ENCODE data around the gene SLC30A2.

SLC30A2 gene

DNA sequence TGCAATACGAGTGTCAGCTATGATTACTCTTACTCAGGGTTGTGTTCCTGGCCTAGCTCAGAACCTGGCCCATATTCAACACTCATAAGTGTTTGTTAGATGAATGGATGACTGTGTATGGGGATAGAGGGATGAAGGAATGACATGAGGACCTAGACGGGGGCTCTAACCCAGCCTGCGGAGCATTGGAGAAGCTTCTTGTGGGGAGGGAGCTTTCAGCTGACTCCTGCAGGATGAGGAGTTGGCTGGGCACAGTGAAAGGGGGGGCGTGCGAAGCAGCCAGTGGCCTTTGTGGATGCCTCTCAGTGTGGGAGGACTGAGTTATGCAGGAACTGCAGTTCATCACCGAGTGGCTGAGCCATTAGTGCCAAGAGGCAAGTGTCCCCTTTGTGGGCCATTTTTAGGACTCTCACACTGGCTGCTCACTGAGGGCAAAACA, 25.6 kb downstream of the SLC30A2 start:
- Histone ChIP-seq H3K36me3 (ENCODE audit: control insufficient read depth in 1 of 2, insufficient read depth in 2 of 2, low read length in 2 of 2) (no peaks in the 10 kb centered on the region), H3K9me3 (ENCODE audit: control insufficient read depth in 1 of 2, low read length in 2 of 2) (no peaks in the 10 kb centered on the region), H3K4me1 (ENCODE audit: control insufficient read depth in 1 of 2, insufficient read depth in 2 of 2, low read length in 2 of 2) (peaks cover 0 to 36% of the 10 kb centered on the region in 2 donors), H3K27ac (ENCODE audit: low read length) (no peak overlapping the region), H3K4me3 (ENCODE audit: low read depth in 1 of 2, low read length in 2 of 2) (peak overlapping the region in 1 of 2 donors; percentile 12), H3K27me3 (ENCODE audit: low read depth, low read length) (no peaks in the 10 kb centered on the region)

DNA sequence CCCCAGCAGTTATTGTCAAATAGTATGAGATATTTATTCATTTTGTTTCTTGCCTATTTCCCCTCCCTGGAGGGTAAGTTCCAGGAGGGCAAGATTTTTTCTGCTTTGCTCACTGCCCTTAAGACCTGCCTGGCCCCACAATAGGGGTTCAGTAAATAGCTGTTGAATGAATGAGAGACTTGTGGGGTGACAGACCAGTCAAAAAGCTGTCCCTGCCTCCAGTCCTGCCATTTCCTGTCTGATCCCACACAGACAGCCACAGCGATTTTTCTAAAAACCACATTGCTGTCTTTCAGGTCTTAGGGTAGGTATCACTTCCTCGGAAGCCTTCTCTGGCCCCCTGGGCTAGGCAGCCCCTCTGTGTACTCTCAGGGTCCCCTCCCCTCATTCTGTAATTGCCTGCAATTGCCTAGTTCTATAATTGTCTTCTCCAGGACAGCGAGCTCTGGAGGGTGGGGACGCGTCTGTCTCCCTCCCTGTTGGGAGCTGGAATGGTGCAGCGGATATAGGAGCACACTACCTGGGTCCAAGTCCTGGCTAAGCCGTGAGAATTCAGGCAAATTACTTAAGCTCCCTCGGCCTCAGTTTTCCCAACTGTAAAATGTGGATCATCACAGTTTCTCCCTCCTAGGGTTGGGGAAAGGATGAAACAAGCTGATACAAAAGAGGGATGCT, 26.1 kb downstream of the SLC30A2 start:
- H3K9me3 ChIP-seq (ENCODE audit: control insufficient read depth in 1 of 2, low read length in 2 of 2) = no peaks in the 10 kb centered on the region
- peak overlapping the region in 1 of 2 donors; percentile 12 for H3K4me3 ChIP-seq (ENCODE audit: low read depth in 1 of 2, low read length in 2 of 2)
- H3K36me3 ChIP-seq (ENCODE audit: control insufficient read depth in 1 of 2, insufficient read depth in 2 of 2, low read length in 2 of 2) = no peaks in the 10 kb centered on the region
- H3K27me3 ChIP-seq (ENCODE audit: low read depth, low read length) = no peaks in the 10 kb centered on the region
- H3K4me1 ChIP-seq (ENCODE audit: control insufficient read depth in 1 of 2, insufficient read depth in 2 of 2, low read length in 2 of 2) = peaks cover 0 to 36% of the 10 kb centered on the region in 2 donors
- H3K27ac ChIP-seq (ENCODE audit: low read length) = no peak overlapping the region

DNA sequence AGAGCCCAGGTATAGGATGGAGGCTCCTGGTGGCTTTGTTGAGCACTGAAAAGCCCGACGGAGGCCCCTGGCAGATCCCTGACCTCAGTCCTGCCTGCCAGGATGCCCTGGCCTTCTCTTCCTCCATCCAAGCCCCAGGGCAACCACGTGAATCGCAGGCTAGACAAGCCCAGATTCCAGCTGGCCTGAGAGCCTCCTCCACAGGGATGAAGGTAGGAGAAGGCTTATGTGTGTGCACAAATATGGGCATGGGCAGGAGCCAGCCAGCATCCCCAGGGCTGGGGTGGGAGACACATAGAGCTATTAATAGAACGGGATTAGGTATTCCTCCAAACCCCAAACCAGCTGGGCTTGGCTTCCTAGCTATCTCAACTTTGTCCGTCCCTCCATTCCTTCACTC, 28.3 kb downstream of the SLC30A2 start:
- Histone ChIP-seq H3K36me3 (ENCODE audit: control insufficient read depth in 1 of 2, insufficient read depth in 2 of 2, low read length in 2 of 2) (no peaks in the 10 kb centered on the region), H3K9me3 (ENCODE audit: control insufficient read depth in 1 of 2, low read length in 2 of 2) (no peaks in the 10 kb centered on the region), H3K4me3 (ENCODE audit: low read depth in 1 of 2, low read length in 2 of 2) (no peak overlapping the region), H3K4me1 (ENCODE audit: control insufficient read depth in 1 of 2, insufficient read depth in 2 of 2, low read length in 2 of 2) (peaks cover 0 to 36% of the 10 kb centered on the region in 2 donors), H3K27me3 (ENCODE audit: low read depth, low read length) (no peaks in the 10 kb centered on the region), H3K27ac (ENCODE audit: low read length) (no peak overlapping the region)

DNA sequence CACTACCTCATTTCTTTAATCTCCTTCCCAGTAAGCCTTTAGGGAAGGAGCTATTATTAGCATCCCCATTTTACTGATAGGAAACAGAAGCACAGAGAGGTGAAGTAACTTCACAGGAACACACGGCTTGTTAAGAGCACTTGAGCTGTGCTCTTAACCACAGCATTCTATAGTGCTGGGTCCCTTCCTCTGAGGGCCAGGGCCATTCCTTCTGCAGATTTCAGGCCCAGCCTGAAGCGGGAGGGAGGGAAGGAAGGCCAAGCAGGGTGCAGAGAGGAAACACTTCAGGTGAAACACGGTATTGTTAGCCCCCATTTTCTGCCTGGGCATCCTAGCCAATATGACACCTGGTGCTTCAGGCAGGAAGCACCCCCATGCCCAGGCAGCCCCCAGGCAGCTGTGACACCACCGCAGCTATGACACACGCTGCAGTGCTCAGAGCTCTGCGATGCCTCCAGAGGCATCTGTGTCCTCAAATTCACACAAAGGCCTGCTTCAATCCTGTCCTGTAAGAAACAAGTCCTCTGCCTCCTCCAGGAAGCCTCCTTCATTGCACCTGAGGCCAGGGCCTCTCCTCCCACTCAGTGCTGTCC, 28.9 kb downstream of the SLC30A2 start:
- no peaks in the 10 kb centered on the region for H3K27me3 ChIP-seq (ENCODE audit: low read depth, low read length)
- no peaks in the 10 kb centered on the region for H3K36me3 ChIP-seq (ENCODE audit: control insufficient read depth in 1 of 2, insufficient read depth in 2 of 2, low read length in 2 of 2)
- no peak overlapping the region for H3K27ac ChIP-seq (ENCODE audit: low read length)
- no peaks in the 10 kb centered on the region for H3K9me3 ChIP-seq (ENCODE audit: control insufficient read depth in 1 of 2, low read length in 2 of 2)
- peaks cover 0 to 32% of the 10 kb centered on the region in 2 donors for H3K4me1 ChIP-seq (ENCODE audit: control insufficient read depth in 1 of 2, insufficient read depth in 2 of 2, low read length in 2 of 2)
- H3K4me3 ChIP-seq (ENCODE audit: low read depth in 1 of 2, low read length in 2 of 2) = no peak overlapping the region

DNA sequence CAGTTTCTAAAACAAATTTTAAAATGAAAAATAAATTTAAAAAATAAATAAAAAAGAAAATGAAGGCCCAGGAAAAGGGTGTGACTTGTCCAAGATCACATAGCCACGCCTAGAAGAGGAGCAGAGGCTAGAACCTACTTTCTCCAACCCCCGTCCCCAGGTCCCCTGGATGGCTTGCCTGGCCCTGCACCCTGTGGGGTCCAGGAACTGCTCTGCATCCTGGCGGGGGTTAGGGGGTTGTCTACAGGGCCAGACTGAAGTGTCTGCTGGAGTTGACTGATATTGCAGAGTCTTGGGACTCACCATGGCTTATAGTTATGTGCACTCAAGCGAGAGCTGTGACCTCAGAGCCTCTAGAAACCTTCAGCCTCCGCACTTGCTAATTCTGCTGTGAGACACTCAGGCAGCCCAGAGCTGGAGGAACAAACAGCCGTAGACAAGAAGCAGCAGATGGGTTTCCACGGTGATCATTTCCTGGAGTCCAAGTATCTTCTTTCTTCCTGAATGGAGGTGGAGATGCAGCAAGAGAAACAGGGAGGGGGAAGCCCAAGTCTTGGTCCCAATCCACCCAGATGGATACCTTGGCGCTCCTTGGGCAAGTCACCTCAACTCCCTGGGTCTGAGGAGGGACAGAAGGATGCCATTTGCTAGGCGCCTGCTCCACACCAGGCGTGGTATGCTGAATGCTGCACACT, 29.5 kb downstream of the SLC30A2 start:
- peaks cover 0 to 26% of the 10 kb centered on the region in 2 donors for H3K4me1 ChIP-seq (ENCODE audit: control insufficient read depth in 1 of 2, insufficient read depth in 2 of 2, low read length in 2 of 2)
- no peaks in the 10 kb centered on the region for H3K27me3 ChIP-seq (ENCODE audit: low read depth, low read length)
- H3K9me3 ChIP-seq (ENCODE audit: control insufficient read depth in 1 of 2, low read length in 2 of 2) = no peaks in the 10 kb centered on the region
- no peak overlapping the region for H3K4me3 ChIP-seq (ENCODE audit: low read depth in 1 of 2, low read length in 2 of 2)
- H3K27ac ChIP-seq (ENCODE audit: low read length) = no peak overlapping the region
- no peaks in the 10 kb centered on the region for H3K36me3 ChIP-seq (ENCODE audit: control insufficient read depth in 1 of 2, insufficient read depth in 2 of 2, low read length in 2 of 2)

DNA sequence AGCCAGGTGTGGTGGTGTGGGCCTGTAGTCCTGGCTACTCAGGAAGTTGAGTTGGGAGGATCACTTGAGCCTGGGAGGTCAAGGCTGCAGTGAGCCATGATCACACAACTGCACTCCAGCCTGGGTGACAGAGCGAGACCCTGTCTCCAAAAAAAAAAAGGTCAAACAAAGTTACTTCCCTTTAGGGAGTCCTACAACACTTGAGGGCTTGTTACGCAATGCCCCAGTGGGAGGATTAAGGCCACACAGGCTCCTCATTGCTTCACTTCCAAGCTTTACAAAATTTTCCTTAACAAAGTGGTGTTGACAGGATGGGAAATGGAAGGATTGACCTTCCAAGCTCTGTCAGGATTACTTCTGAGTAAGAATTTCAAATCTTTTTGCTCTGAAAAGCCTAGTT, 30.6 kb downstream of the SLC30A2 start:
- Histone ChIP-seq H3K27ac (ENCODE audit: low read length) (no peak overlapping the region), H3K27me3 (ENCODE audit: low read depth, low read length) (no peaks in the 10 kb centered on the region), H3K9me3 (ENCODE audit: control insufficient read depth in 1 of 2, low read length in 2 of 2) (no peaks in the 10 kb centered on the region), H3K36me3 (ENCODE audit: control insufficient read depth in 1 of 2, insufficient read depth in 2 of 2, low read length in 2 of 2) (no peaks in the 10 kb centered on the region), H3K4me1 (ENCODE audit: control insufficient read depth in 1 of 2, insufficient read depth in 2 of 2, low read length in 2 of 2) (peaks cover 0 to 16% of the 10 kb centered on the region in 2 donors), H3K4me3 (ENCODE audit: low read depth in 1 of 2, low read length in 2 of 2) (no peak overlapping the region)

DNA sequence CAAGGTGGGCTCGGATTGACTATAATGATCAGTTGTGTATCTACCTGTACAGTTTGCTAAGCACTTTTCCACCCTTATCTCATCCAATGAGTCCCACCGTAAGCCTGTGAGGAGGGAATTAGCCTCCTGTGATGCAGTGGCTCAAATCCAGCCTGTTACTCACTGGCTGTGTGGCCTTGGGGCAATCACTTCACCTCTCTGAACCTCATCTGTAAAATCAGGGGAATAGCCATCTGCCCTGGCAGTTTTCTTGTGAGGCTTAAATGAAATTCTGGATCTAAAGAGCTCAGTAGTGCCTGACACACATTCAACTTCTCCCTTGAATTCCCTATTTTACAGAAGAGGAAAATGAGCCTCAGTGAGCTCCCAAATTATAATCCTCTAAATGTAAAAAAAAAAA, 31.7 kb downstream of the SLC30A2 start:
- Histone ChIP-seq H3K36me3 (ENCODE audit: control insufficient read depth in 1 of 2, insufficient read depth in 2 of 2, low read length in 2 of 2) (no peaks in the 10 kb centered on the region), H3K27ac (ENCODE audit: low read length) (no peak overlapping the region), H3K4me1 (ENCODE audit: control insufficient read depth in 1 of 2, insufficient read depth in 2 of 2, low read length in 2 of 2) (peaks cover 0 to 9% of the 10 kb centered on the region in 2 donors), H3K4me3 (ENCODE audit: low read depth in 1 of 2, low read length in 2 of 2) (no peak overlapping the region), H3K27me3 (ENCODE audit: low read depth, low read length) (no peaks in the 10 kb centered on the region), H3K9me3 (ENCODE audit: control insufficient read depth in 1 of 2, low read length in 2 of 2) (no peaks in the 10 kb centered on the region)

DNA sequence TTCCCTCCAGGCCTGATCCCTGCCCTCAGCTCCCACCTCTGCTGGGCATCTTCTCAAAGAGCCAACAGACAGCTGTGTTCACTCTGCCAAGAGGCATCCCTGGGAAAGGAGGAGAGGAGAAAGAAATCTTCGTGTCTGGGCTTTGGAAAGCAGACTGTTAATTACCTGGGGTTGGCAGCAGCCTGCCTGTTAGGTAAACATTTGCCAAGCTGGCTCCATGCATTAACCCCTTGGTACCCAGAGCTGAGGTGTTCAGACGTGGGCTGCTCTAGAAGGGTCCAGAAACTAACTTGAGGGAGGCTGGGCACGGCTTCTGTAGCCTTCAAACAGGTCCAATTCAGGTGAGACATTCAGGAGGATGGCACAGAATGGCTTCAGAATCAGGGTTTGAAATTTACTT, 33.1 kb downstream of the SLC30A2 start:
- Histone ChIP-seq H3K4me3 (ENCODE audit: low read depth in 1 of 2, low read length in 2 of 2) (no peak overlapping the region), H3K27me3 (ENCODE audit: low read depth, low read length) (no peaks in the 10 kb centered on the region), H3K36me3 (ENCODE audit: control insufficient read depth in 1 of 2, insufficient read depth in 2 of 2, low read length in 2 of 2) (no peaks in the 10 kb centered on the region)

DNA sequence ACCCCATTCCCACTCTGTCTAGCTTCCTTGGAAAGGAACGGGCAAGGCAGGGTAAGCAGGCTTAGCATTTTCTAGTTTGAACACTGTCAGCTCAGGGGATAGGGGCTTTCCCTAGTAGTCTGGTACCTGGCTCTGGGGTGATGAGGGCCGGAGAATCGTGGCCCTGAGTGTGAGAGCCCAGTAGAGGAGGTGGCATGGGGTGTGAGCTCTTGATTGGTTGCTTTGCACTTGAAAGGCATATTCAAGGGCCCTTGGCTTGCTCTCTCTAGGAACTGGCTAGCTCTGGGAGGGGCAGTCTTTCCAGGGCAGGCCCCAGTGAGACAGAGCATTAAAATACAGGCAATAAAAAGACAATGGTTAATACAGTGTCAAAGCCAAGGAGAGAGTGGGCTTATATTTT, 35.1 kb downstream of the SLC30A2 start:
- H3K9me3 ChIP-seq (ENCODE audit: control insufficient read depth in 1 of 2, low read length in 2 of 2) = no peaks in the 10 kb centered on the region

More for the DNA sequence above, 33.1 kb downstream of the SLC30A2 start:
- no peak overlapping the region for H3K27ac ChIP-seq (ENCODE audit: low read length)
- peaks cover 0 to 9% of the 10 kb centered on the region in 2 donors for H3K4me1 ChIP-seq (ENCODE audit: control insufficient read depth in 1 of 2, insufficient read depth in 2 of 2, low read length in 2 of 2)
- no peaks in the 10 kb centered on the region for H3K9me3 ChIP-seq (ENCODE audit: control insufficient read depth in 1 of 2, low read length in 2 of 2)

DNA sequence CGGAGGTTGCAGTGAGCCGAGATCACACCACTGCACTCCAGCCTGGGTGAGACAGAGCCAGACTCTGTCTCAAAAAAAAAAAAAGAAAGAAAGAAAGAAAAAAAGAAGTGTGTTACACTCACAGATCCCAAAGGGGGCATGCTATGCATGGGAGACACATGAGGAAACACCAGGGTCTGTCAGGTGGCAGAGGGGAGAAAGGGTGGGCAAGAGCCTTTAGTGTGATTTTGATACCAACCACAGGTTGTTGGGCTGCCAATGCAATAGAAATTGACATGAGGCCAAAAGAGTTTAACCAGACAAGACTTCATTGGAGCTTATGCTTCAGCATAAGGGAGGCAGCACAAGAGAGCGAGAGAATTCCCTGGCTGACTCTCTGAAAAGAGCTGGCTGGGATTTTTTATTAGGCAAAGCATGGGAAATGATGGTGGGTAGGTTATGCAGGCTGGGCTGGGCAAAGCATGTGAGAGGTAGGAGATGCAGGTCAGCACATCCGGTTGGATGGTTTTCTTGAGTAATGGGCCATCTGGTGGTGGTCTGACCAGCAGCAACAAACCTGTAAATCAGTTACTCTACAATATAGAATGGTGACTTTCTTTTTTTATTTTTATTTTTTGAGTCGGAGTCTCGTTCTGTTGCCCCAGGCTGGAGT, 36.0 kb downstream of the SLC30A2 start:
- H3K4me3 ChIP-seq (ENCODE audit: low read depth in 1 of 2, low read length in 2 of 2) = no peak overlapping the region
- no peak overlapping the region for H3K27ac ChIP-seq (ENCODE audit: low read length)
- no peaks in the 10 kb centered on the region for H3K36me3 ChIP-seq (ENCODE audit: control insufficient read depth in 1 of 2, insufficient read depth in 2 of 2, low read length in 2 of 2)
- no peaks in the 10 kb centered on the region for H3K9me3 ChIP-seq (ENCODE audit: control insufficient read depth in 1 of 2, low read length in 2 of 2)
- H3K4me1 ChIP-seq (ENCODE audit: control insufficient read depth in 1 of 2, insufficient read depth in 2 of 2, low read length in 2 of 2) = peaks cover 0 to 4% of the 10 kb centered on the region in 2 donors
- no peaks in the 10 kb centered on the region for H3K27me3 ChIP-seq (ENCODE audit: low read depth, low read length)

More for the DNA sequence above, 35.1 kb downstream of the SLC30A2 start:
- H3K27me3 ChIP-seq (ENCODE audit: low read depth, low read length) = no peaks in the 10 kb centered on the region
- H3K4me1 ChIP-seq (ENCODE audit: control insufficient read depth in 1 of 2, insufficient read depth in 2 of 2, low read length in 2 of 2) = no peaks in the 10 kb centered on the region
- no peak overlapping the region for H3K4me3 ChIP-seq (ENCODE audit: low read depth in 1 of 2, low read length in 2 of 2)
- H3K36me3 ChIP-seq (ENCODE audit: control insufficient read depth in 1 of 2, insufficient read depth in 2 of 2, low read length in 2 of 2) = no peaks in the 10 kb centered on the region
- no peak overlapping the region for H3K27ac ChIP-seq (ENCODE audit: low read length)

DNA sequence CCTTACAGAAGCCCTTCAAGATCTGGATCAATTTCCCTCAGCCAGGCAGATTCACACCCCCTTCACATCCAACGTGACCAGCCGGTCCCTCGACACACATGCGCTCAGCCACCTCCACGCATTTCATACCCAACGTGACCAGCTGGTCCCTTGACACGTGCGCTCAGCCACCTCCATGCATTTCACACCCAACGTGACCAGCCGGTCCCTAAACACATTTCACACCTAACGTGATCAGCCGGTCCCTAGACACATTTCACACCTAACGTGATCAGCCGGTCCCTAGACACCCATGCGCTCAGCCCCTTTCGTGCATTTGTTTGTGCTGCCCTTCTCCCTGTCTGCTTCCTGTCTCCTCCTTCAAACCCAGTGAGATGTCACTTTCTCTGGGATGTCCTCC, 39.2 kb downstream of the SLC30A2 start:
- Histone ChIP-seq H3K9me3 (ENCODE audit: control insufficient read depth in 1 of 2, low read length in 2 of 2) (no peaks in the 10 kb centered on the region), H3K27me3 (ENCODE audit: low read depth, low read length) (no peaks in the 10 kb centered on the region), H3K27ac (ENCODE audit: low read length) (no peak overlapping the region), H3K4me3 (ENCODE audit: low read depth in 1 of 2, low read length in 2 of 2) (no peak overlapping the region), H3K4me1 (ENCODE audit: control insufficient read depth in 1 of 2, insufficient read depth in 2 of 2, low read length in 2 of 2) (peaks cover 0 to 4% of the 10 kb centered on the region in 2 donors), H3K36me3 (ENCODE audit: control insufficient read depth in 1 of 2, insufficient read depth in 2 of 2, low read length in 2 of 2) (no peaks in the 10 kb centered on the region)
